Liver (tissue), 9 donors: ENCODE data around the gene SMG7. TPM values are rescaled to one million over a fixed set of nuclear protein-coding genes. Genes with fewer than 3 reads are reported as not detected.

Experiments used
- DNase-seq: peaks from one replicate; pipeline ENCODE4 v3.0.0-alpha.2; 2017; ENCODE audit warnings: low spot score
- H3K27ac ChIP-seq, 2 donors: one replicate each; pipeline ENCODE4 v1.7.0; 2013; ENCODE audit warnings: inconsistent platforms in 2 of 2, low read length in 2 of 2, control low read depth in 1 of 2, low read depth in 1 of 2, mild to moderate bottlenecking in 1 of 2
- H3K27me3 ChIP-seq, 4 donors: one replicate each; pipeline versions ENCODE4 v1.6.1 to v1.7.0; 2013; ENCODE audit warnings: low read length in 3 of 4, inconsistent platforms in 1 of 4, mild to moderate bottlenecking in 1 of 4, moderate library complexity in 1 of 4; ENCODE audit not compliant: control insufficient read depth in 4 of 4, insufficient read depth in 4 of 4
- H3K36me3 ChIP-seq, 4 donors: one replicate each; pipeline versions ENCODE4 v1.6.1 to v1.7.0; 2013; ENCODE audit warnings: low read length in 3 of 4, mild to moderate bottlenecking in 3 of 4, low read depth in 1 of 4, moderate library complexity in 1 of 4; ENCODE audit not compliant: control insufficient read depth in 4 of 4, insufficient read depth in 3 of 4
- H3K4me1 ChIP-seq, 4 donors: one replicate each; pipeline versions ENCODE4 v1.6.1 to v1.7.0; 2013; ENCODE audit warnings: low read length in 3 of 4, mild to moderate bottlenecking in 3 of 4, moderate library complexity in 1 of 4; ENCODE audit not compliant: control insufficient read depth in 4 of 4, insufficient read depth in 4 of 4
- H3K4me3 ChIP-seq, 3 donors: one replicate each; pipeline versions ENCODE4 v1.6.1 to v1.7.0; 2013; ENCODE audit warnings: low read length in 3 of 3, control low read depth in 1 of 3, low read depth in 1 of 3, mild to moderate bottlenecking in 1 of 3
- H3K9ac ChIP-seq, 2 donors: one replicate each; pipeline ENCODE4 v1.7.0; 2013; ENCODE audit warnings: low read length in 2 of 2, mild to moderate bottlenecking in 2 of 2, moderate library complexity in 2 of 2, control low read depth in 1 of 2, low read depth in 1 of 2
- H3K9me3 ChIP-seq, 4 donors: one replicate each; pipeline versions ENCODE4 v1.6.1 to v1.7.0; 2013; ENCODE audit warnings: low read length in 3 of 4; ENCODE audit not compliant: control insufficient read depth in 4 of 4
- FOXA1 ChIP-seq: IDR thresholded peaks from 2 replicates; pipeline ENCODE4 v1.6.1; 2016; ENCODE audit warnings: antibody characterized with exemption
- FOXA2 ChIP-seq: IDR thresholded peaks from 2 replicates; pipeline ENCODE4 v1.6.1; 2016; ENCODE audit warnings: antibody characterized with exemption
- GABPA ChIP-seq, 2 donors: IDR thresholded peaks in 1 of 2; conservative IDR thresholded peaks in 1 of 2; 2 replicates each; pipeline ENCODE4 v1.6.1; 2016; ENCODE audit warnings: antibody characterized with exemption in 2 of 2, mild to moderate bottlenecking in 1 of 2, moderate library complexity in 1 of 2
- HNF4A ChIP-seq, 2 donors: conservative IDR thresholded peaks; 2 replicates each; pipeline ENCODE4 v1.6.1; 2016; ENCODE audit warnings: antibody characterized with exemption in 2 of 2, mild to moderate bottlenecking in 2 of 2
- HNF4G ChIP-seq: IDR thresholded peaks from 2 replicates; pipeline ENCODE4 v1.6.1; 2016; ENCODE audit warnings: antibody characterized with exemption
- JUND ChIP-seq, 2 donors: IDR thresholded peaks; 2 replicates each; pipeline ENCODE4 v1.6.1; 2016; ENCODE audit warnings: antibody characterized with exemption in 2 of 2
- NR2F2 ChIP-seq: IDR thresholded peaks from 2 replicates; pipeline ENCODE4 v1.6.1; 2016; ENCODE audit warnings: antibody characterized with exemption
- RAD21 ChIP-seq, 2 donors: IDR thresholded peaks; 2 replicates each; pipeline ENCODE4 v1.6.1; 2016; ENCODE audit warnings: antibody characterized with exemption in 2 of 2, mild to moderate bottlenecking in 2 of 2
- RXRA ChIP-seq, 2 donors: IDR thresholded peaks; 2 replicates each; pipeline ENCODE4 v1.6.1; 2017 to 2018; ENCODE audit warnings: antibody characterized with exemption in 2 of 2, mild to moderate bottlenecking in 1 of 2
- TAF1 ChIP-seq: conservative IDR thresholded peaks from 2 replicates; pipeline ENCODE4 v1.6.1; 2016; ENCODE audit warnings: antibody characterized with exemption, mild to moderate bottlenecking
- YY1 ChIP-seq: IDR thresholded peaks from 2 replicates; pipeline ENCODE4 v1.6.1; 2016; ENCODE audit warnings: antibody characterized with exemption, mild to moderate bottlenecking
- ZBTB33 ChIP-seq: IDR thresholded peaks from 2 replicates; pipeline ENCODE4 v1.6.1; 2016; ENCODE audit warnings: antibody characterized with exemption
- WGBS: extraction: QIAGEN DNeasy Blood & Tissue Kit; methylation state at CpG from one replicate; pipeline ENCODE4 v1.1.7; 2013; 5-methylcytosine and 5-hydroxymethylcytosine counted together
- polyA plus RNA-seq, 2 donors: library from polyadenylated mRNA; stranded (reverse) in 1 of 2; unstranded in 1 of 2; fragments of 200-250 nt in 1 of 2; fragments of >200 nt in 1 of 2; fragmentation: Nextera tagmentation in 1 of 2; extraction: Ambion mirVana in 1 of 2; gene quantifications; one replicate each; pipeline versions ENCODE4 v1.2.1 to v1.2.3, GENCODE V29; 2013 to 2015
- total RNA-seq, 2 donors: library from RNA; depleted of rRNA; stranded (reverse); fragments of >200 nt; gene quantifications; one replicate each; pipeline ENCODE4 v1.2.3, GENCODE V29; 2014
- TF ChIP-seq, protein P1 (sequence below): IDR thresholded peaks from 2 replicates; pipeline ENCODE4 v1.6.1; 2016; ENCODE audit warnings: antibody characterized with exemption
- TF ChIP-seq, protein P2 (sequence below): IDR thresholded peaks from 2 replicates; pipeline ENCODE4 v1.6.1; 2016; ENCODE audit warnings: antibody characterized with exemption
- TF ChIP-seq, protein P3 (sequence below): IDR thresholded peaks from 2 replicates; pipeline ENCODE4 v1.6.1; 2016; ENCODE audit warnings: antibody characterized with exemption, mild to moderate bottlenecking
- donor health status: healthy.
- donor health status: healthy.
- donor health status: healthy.
- donor health status: healthy.
- donor health status: healthy.

Gene SMG7
- total and polyA plus RNA-seq, 4 donors = 9.5 to 28.7 (median 13.6) TPM

DNA sequence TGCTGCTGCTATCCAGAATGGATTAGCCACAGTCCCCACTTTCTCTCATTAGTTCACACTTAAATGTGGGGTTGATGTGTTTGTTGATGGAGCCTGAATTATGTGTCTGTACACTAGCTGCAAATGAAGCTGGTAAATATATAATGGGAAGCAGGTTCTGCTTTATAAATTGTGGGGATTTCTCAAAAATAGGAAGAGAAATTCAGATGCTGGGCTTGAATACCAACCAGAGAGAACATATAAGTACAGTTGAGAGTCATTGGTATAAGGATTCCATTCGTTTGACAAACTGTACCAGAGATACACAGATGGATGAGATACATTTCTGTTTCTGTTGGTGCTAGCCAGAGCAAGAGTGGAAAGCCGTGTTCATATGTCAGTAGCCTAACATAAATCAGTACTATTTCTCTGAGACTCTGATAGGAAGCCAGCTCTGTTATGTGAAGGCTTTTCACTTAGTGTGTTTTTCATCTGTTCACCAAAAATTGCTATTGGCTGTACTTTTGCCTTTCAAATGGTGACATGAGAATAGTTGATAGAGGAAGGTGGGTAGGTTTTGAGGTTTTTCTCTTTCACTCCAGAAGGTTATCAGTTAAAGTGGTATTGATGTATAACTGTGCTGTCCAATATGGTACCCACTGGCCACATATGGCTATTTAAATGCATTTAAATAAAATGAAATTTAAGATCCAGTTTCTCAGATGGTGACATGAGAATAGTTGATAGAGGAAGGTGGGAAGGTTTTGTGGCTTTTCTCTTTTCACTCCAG is 15.6 kb downstream of the SMG7 start:
- H3K9ac ChIP-seq = no peak overlapping the region
- peaks cover 0 to 1% (median 0%) of the 10 kb centered on the region in 4 donors for H3K36me3 ChIP-seq
- no peak for DNase-seq
- H3K4me3 ChIP-seq = no peak overlapping the region
- H3K27me3 ChIP-seq = no peaks in the 10 kb centered on the region
- no peaks in the 10 kb centered on the region for H3K9me3 ChIP-seq
- H3K27ac ChIP-seq = no peak overlapping the region
- TF ChIP-seq, protein P1, sequence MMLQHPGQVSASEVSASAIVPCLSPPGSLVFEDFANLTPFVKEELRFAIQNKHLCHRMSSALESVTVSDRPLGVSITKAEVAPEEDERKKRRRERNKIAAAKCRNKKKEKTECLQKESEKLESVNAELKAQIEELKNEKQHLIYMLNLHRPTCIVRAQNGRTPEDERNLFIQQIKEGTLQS = no peak
- peaks cover 0 to 2% (median 1%) of the 10 kb centered on the region in 4 donors for H3K4me1 ChIP-seq
- WGBS = 92% methylated on average over 2 of the region's 2 CpGs

DNA sequence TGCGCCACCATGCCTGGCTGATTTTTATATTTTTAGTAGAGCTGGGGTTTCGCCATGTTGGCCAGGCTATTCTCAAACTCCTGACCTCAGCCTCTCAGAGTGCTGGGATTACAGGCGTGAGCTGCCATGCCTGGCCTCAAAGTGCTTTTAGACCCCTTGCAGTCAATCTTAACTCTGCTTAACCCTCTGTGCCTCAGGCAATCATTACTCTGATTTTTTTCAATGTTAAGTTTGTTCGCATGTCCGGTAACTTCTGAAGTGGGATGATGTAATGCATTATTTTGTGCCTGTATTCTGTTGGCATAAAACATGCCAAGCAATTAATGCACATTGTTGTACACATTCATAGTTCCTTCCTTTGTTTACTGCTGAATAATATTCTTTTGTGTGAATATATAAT is 18.6 kb downstream of the SMG7 start:
- peaks cover 0 to 1% (median 0%) of the 10 kb centered on the region in 4 donors for H3K4me1 ChIP-seq
- H3K27me3 ChIP-seq = no peaks in the 10 kb centered on the region
- H3K9ac ChIP-seq = no peak overlapping the region
- TF ChIP-seq RAD21 (IDR thresholded peaks at IDR 0.05) = no peak
- no peak for TF ChIP-seq GABPA (IDR thresholded peaks at IDR 0.05 in 1 of 2, conservative IDR thresholded peaks at IDR 0.05 in 1 of 2)
- TF ChIP-seq, protein P1 = no peak
- no peak for TF ChIP-seq ZBTB33
- no peak for TF ChIP-seq YY1
- TF ChIP-seq FOXA1 = no peak
- TF ChIP-seq HNF4A (conservative IDR thresholded peaks at IDR 0.05) = no peak
- TF ChIP-seq FOXA2 = no peak
- TF ChIP-seq HNF4G = no peak
- TF ChIP-seq NR2F2 = no peak
- TF ChIP-seq JUND (IDR thresholded peaks at IDR 0.05) = no peak
- TF ChIP-seq RXRA (IDR thresholded peaks at IDR 0.05) = no peak
- TF ChIP-seq, protein P2, sequence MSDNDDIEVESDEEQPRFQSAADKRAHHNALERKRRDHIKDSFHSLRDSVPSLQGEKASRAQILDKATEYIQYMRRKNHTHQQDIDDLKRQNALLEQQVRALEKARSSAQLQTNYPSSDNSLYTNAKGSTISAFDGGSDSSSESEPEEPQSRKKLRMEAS = no peak
- TF ChIP-seq TAF1 = no peak
- TF ChIP-seq, protein P3, sequence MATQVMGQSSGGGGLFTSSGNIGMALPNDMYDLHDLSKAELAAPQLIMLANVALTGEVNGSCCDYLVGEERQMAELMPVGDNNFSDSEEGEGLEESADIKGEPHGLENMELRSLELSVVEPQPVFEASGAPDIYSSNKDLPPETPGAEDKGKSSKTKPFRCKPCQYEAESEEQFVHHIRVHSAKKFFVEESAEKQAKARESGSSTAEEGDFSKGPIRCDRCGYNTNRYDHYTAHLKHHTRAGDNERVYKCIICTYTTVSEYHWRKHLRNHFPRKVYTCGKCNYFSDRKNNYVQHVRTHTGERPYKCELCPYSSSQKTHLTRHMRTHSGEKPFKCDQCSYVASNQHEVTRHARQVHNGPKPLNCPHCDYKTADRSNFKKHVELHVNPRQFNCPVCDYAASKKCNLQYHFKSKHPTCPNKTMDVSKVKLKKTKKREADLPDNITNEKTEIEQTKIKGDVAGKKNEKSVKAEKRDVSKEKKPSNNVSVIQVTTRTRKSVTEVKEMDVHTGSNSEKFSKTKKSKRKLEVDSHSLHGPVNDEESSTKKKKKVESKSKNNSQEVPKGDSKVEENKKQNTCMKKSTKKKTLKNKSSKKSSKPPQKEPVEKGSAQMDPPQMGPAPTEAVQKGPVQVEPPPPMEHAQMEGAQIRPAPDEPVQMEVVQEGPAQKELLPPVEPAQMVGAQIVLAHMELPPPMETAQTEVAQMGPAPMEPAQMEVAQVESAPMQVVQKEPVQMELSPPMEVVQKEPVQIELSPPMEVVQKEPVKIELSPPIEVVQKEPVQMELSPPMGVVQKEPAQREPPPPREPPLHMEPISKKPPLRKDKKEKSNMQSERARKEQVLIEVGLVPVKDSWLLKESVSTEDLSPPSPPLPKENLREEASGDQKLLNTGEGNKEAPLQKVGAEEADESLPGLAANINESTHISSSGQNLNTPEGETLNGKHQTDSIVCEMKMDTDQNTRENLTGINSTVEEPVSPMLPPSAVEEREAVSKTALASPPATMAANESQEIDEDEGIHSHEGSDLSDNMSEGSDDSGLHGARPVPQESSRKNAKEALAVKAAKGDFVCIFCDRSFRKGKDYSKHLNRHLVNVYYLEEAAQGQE = no peak
- 96% methylated on average over 5 of the region's 5 CpGs for whole genome bisulfite sequencing
- DNase-seq = no peak
- no peak overlapping the region for H3K27ac ChIP-seq
- H3K4me3 ChIP-seq = no peak overlapping the region
- no peaks in the 10 kb centered on the region for H3K9me3 ChIP-seq
- peaks cover 0 to 1% (median 0%) of the 10 kb centered on the region in 4 donors for H3K36me3 ChIP-seq
